ENCODE results near the gene JPT2.
A peak's percentile ranks its signal among the peaks of the same experiment; 100 is the strongest.

Gene JPT2

GRCh38 chr16:1631931-1632637, 46.0 kb upstream of the JPT2 start:
- Histone ChIP-seq H2BK120ac (ENCODE audit: low read depth, low read length) (no peak overlapping the region), H2BK12ac (ENCODE audit: low read length) (no peak overlapping the region), H3K27ac (replicated peaks; ENCODE audit: low read length) (no peak overlapping the region), H3K9me3 (replicated peaks in 1 of 2; ENCODE audit: control insufficient read depth in 2 of 2, insufficient read depth in 1 of 2, low read depth in 1 of 2, low read length in 2 of 2) (no peaks in the 10 kb centered on the region), H3K4me3 (ENCODE audit: low read length in 2 of 2) (no peak overlapping the region), H3K27me3 (ENCODE audit: control insufficient read depth in 3 of 3, insufficient read depth in 3 of 3, low read depth in 1 of 3, low read length in 3 of 3) (no peaks in the 10 kb centered on the region), H3K4me1 (ENCODE audit: control insufficient read depth in 2 of 2, insufficient read depth in 1 of 2, low read depth in 1 of 2, low read length in 2 of 2) (no peaks in the 10 kb centered on the region), H3K23ac (ENCODE audit: low read depth, low read length, poor library complexity) (no peak overlapping the region), H3K9ac (ENCODE audit: low read depth, low read length, poor library complexity) (no peak overlapping the region), H2BK15ac (ENCODE audit: low read length) (no peak overlapping the region), H3K4ac (ENCODE audit: low read length) (no peak overlapping the region), H2AFZ (ENCODE audit: low read length) (no peak overlapping the region), H3K18ac (ENCODE audit: low read length) (no peak overlapping the region), H4K8ac (ENCODE audit: low read depth, low read length) (no peak overlapping the region), H3K79me1 (ENCODE audit: low read depth, low read length) (peaks cover 40% of the 10 kb centered on the region), H3K14ac (ENCODE audit: low read length) (no peak overlapping the region), H2AK5ac (ENCODE audit: low read depth, low read length) (no peak overlapping the region), H3K4me2 (ENCODE audit: insufficient read depth, low read length, poor library complexity, severe bottlenecking) (no peak overlapping the region), H4K91ac (ENCODE audit: low read depth, low read length, poor library complexity) (no peak overlapping the region), H3K36me3 (replicated peaks in 1 of 2; ENCODE audit: control insufficient read depth in 2 of 2, insufficient read depth in 2 of 2, low read length in 2 of 2) (peaks cover 47 to 93% of the 10 kb centered on the region in 2 donors), H2BK5ac (ENCODE audit: low read length) (no peak overlapping the region)
- no CpG with 5 or more reads among the region's 18 CpGs for WGBS, 2 donors (ENCODE audit: extremely low coverage in 2 of 2, insufficient read length in 2 of 2, insufficient replicate concordance in 1 of 2)
- DNase-seq (ENCODE audit: low spot score) = no peak

DNA sequence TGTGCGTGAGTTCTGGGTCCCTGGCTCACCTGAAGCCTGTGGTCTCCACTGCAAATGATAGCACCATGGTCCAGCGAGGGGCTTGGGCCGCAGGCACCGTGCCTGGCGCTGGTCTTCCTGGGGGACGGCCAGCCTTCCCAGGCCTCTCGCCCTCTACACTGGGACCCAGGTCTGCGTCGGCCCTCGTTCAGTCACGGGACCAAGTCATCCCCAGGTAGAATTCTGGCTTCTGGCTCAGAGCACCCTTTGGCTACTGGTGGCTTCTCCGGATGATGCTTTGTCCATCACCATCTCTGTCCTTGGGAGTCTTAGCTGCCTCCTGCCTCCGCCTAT, 45.5 kb upstream of the JPT2 start:
- Histone ChIP-seq H3K9ac (ENCODE audit: low read depth, low read length, poor library complexity) (no peak overlapping the region), H2AFZ (ENCODE audit: low read length) (no peak overlapping the region), H3K23ac (ENCODE audit: low read depth, low read length, poor library complexity) (no peak overlapping the region), H2BK5ac (ENCODE audit: low read length) (no peak overlapping the region), H3K79me1 (ENCODE audit: low read depth, low read length) (peaks cover 38% of the 10 kb centered on the region), H2AK5ac (ENCODE audit: low read depth, low read length) (no peak overlapping the region), H3K4me1 (ENCODE audit: control insufficient read depth in 2 of 2, insufficient read depth in 1 of 2, low read depth in 1 of 2, low read length in 2 of 2) (no peaks in the 10 kb centered on the region), H3K9me3 (replicated peaks in 1 of 2; ENCODE audit: control insufficient read depth in 2 of 2, insufficient read depth in 1 of 2, low read depth in 1 of 2, low read length in 2 of 2) (no peaks in the 10 kb centered on the region), H3K14ac (ENCODE audit: low read length) (no peak overlapping the region), H3K4ac (ENCODE audit: low read length) (no peak overlapping the region), H3K36me3 (replicated peaks in 1 of 2; ENCODE audit: control insufficient read depth in 2 of 2, insufficient read depth in 2 of 2, low read length in 2 of 2) (peaks cover 46 to 93% of the 10 kb centered on the region in 2 donors), H4K91ac (ENCODE audit: low read depth, low read length, poor library complexity) (no peak overlapping the region), H2BK15ac (ENCODE audit: low read length) (no peak overlapping the region), H4K8ac (ENCODE audit: low read depth, low read length) (no peak overlapping the region), H3K18ac (ENCODE audit: low read length) (no peak overlapping the region), H3K27me3 (ENCODE audit: control insufficient read depth in 3 of 3, insufficient read depth in 3 of 3, low read depth in 1 of 3, low read length in 3 of 3) (no peaks in the 10 kb centered on the region), H2BK12ac (ENCODE audit: low read length) (no peak overlapping the region), H3K4me2 (ENCODE audit: insufficient read depth, low read length, poor library complexity, severe bottlenecking) (no peak overlapping the region), H3K4me3 (ENCODE audit: low read length in 2 of 2) (no peak overlapping the region), H3K27ac (replicated peaks; ENCODE audit: low read length) (no peak overlapping the region), H2BK120ac (ENCODE audit: low read depth, low read length) (no peak overlapping the region)
- no peak for DNase-seq (ENCODE audit: low spot score)
- no CpG with 5 or more reads among the region's 13 CpGs for WGBS, 2 donors (ENCODE audit: extremely low coverage in 2 of 2, insufficient read length in 2 of 2, insufficient replicate concordance in 1 of 2)

DNA sequence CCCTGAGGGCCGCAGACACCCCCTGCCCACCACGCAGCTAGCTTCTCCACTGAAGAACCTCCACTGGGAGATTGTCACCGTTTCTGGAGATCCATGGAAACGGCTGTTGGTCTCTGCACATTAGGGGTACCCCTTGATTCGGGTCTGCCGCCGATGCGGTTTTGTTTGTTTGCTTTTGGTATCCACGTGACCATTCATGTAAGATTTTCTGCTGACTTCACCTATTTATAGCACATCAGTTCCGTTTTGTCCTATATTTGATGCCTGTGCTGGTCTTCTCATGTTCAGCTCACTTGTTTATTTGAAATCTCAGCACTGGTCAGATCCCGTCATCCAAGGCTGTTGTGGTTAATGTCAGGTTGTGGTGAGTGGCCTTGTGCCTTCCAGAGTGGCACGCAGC, 44.8 kb upstream of the JPT2 start:
- Histone ChIP-seq H3K9me3 (replicated peaks in 1 of 2; ENCODE audit: control insufficient read depth in 2 of 2, insufficient read depth in 1 of 2, low read depth in 1 of 2, low read length in 2 of 2) (no peaks in the 10 kb centered on the region), H2AK5ac (ENCODE audit: low read depth, low read length) (no peak overlapping the region), H3K27ac (replicated peaks; ENCODE audit: low read length) (no peak overlapping the region), H2AFZ (ENCODE audit: low read length) (no peak overlapping the region), H3K4me3 (ENCODE audit: low read length in 2 of 2) (no peak overlapping the region), H2BK12ac (ENCODE audit: low read length) (no peak overlapping the region), H3K4me1 (ENCODE audit: control insufficient read depth in 2 of 2, insufficient read depth in 1 of 2, low read depth in 1 of 2, low read length in 2 of 2) (no peaks in the 10 kb centered on the region), H3K14ac (ENCODE audit: low read length) (no peak overlapping the region), H2BK15ac (ENCODE audit: low read length) (no peak overlapping the region), H3K36me3 (replicated peaks in 1 of 2; ENCODE audit: control insufficient read depth in 2 of 2, insufficient read depth in 2 of 2, low read length in 2 of 2) (peaks cover 51 to 94% of the 10 kb centered on the region in 2 donors), H3K4me2 (ENCODE audit: insufficient read depth, low read length, poor library complexity, severe bottlenecking) (no peak overlapping the region), H2BK5ac (ENCODE audit: low read length) (no peak overlapping the region), H3K79me1 (ENCODE audit: low read depth, low read length) (peaks cover 38% of the 10 kb centered on the region), H3K27me3 (ENCODE audit: control insufficient read depth in 3 of 3, insufficient read depth in 3 of 3, low read depth in 1 of 3, low read length in 3 of 3) (no peaks in the 10 kb centered on the region), H3K4ac (ENCODE audit: low read length) (no peak overlapping the region), H2BK120ac (ENCODE audit: low read depth, low read length) (no peak overlapping the region), H3K9ac (ENCODE audit: low read depth, low read length, poor library complexity) (no peak overlapping the region), H3K23ac (ENCODE audit: low read depth, low read length, poor library complexity) (no peak overlapping the region), H3K18ac (ENCODE audit: low read length) (no peak overlapping the region), H4K91ac (ENCODE audit: low read depth, low read length, poor library complexity) (no peak overlapping the region), H4K8ac (ENCODE audit: low read depth, low read length) (peak overlapping the region; percentile 17)
- no CpG with 5 or more reads among the region's 12 CpGs for WGBS, 2 donors (ENCODE audit: extremely low coverage in 2 of 2, insufficient read length in 2 of 2, insufficient replicate concordance in 1 of 2)
- DNase-seq (ENCODE audit: low spot score) = no peak

- Histone ChIP-seq H2BK15ac (ENCODE audit: low read length) (no peak overlapping the region), H2BK12ac (ENCODE audit: low read length) (no peak overlapping the region), H3K27ac (replicated peaks; ENCODE audit: low read length) (no peak overlapping the region), H3K27me3 (ENCODE audit: control insufficient read depth in 3 of 3, insufficient read depth in 3 of 3, low read depth in 1 of 3, low read length in 3 of 3) (no peaks in the 10 kb centered on the region), H3K23ac (ENCODE audit: low read depth, low read length, poor library complexity) (peak overlapping the region; percentile 85), H3K9ac (ENCODE audit: low read depth, low read length, poor library complexity) (no peak overlapping the region), H3K9me3 (replicated peaks in 1 of 2; ENCODE audit: control insufficient read depth in 2 of 2, insufficient read depth in 1 of 2, low read depth in 1 of 2, low read length in 2 of 2) (no peaks in the 10 kb centered on the region), H3K4me1 (ENCODE audit: control insufficient read depth in 2 of 2, insufficient read depth in 1 of 2, low read depth in 1 of 2, low read length in 2 of 2) (no peaks in the 10 kb centered on the region), H3K14ac (ENCODE audit: low read length) (no peak overlapping the region), H3K36me3 (replicated peaks in 1 of 2; ENCODE audit: control insufficient read depth in 2 of 2, insufficient read depth in 2 of 2, low read length in 2 of 2) (peaks cover 51 to 94% of the 10 kb centered on the region in 2 donors), H2AK5ac (ENCODE audit: low read depth, low read length) (no peak overlapping the region), H3K79me1 (ENCODE audit: low read depth, low read length) (peaks cover 32% of the 10 kb centered on the region), H3K4ac (ENCODE audit: low read length) (no peak overlapping the region), H4K8ac (ENCODE audit: low read depth, low read length) (no peak overlapping the region), H3K18ac (ENCODE audit: low read length) (no peak overlapping the region), H3K4me2 (ENCODE audit: insufficient read depth, low read length, poor library complexity, severe bottlenecking) (no peak overlapping the region), H2AFZ (ENCODE audit: low read length) (no peak overlapping the region), H4K91ac (ENCODE audit: low read depth, low read length, poor library complexity) (no peak overlapping the region), H2BK5ac (ENCODE audit: low read length) (peak overlapping the region; percentile 39), H2BK120ac (ENCODE audit: low read depth, low read length) (no peak overlapping the region), H3K4me3 (ENCODE audit: low read length in 2 of 2) (peak overlapping the region in 1 of 2 donors; percentile 24)
- no peak for DNase-seq (ENCODE audit: low spot score)
- WGBS, 2 donors (ENCODE audit: extremely low coverage in 2 of 2, insufficient read length in 2 of 2, insufficient replicate concordance in 1 of 2) = no CpG with 5 or more reads among the region's 12 CpGs
Observed at GRCh38 chr16:1634541-1634940, 43.5 kb upstream of the JPT2 start.
